GM10248 (cell line): ENCODE data around the gene DNAH17.

Experiments
- CTCF ChIA-PET: fragments of 300-600 bp; sonication (Branson Sonifier 250); formaldehyde crosslinking; extraction: SDS; loops from one replicate; lab custom pipeline; 2021; ENCODE audit warnings: antibody characterized with exemption; lab: Yijun Ruan, JAX
- POLR2A ChIA-PET: fragments of 350-650 bp; sonication (Branson Sonifier 250); formaldehyde crosslinking; extraction: SDS; loops from one replicate; lab custom pipeline; 2020; ENCODE audit warnings: antibody characterized with exemption; lab: Yijun Ruan, JAX
- DNase-seq: peaks from one replicate; pipeline ENCODE4 v3.0.0; 2012; ENCODE audit errors: extremely low spot score
- CTCF ChIP-seq: IDR thresholded peaks from 2 replicates; pipeline ENCODE4 v1.5.1; 2012; ENCODE audit warnings: mild to moderate bottlenecking, low read depth; ENCODE audit errors: extremely low read depth, missing control alignments, control extremely low read depth

DNAH17 gene

GRCh38 chr17:78619334-78619733 lies 42.1 kb upstream of the DNAH17 start:
- no peak for DNase-seq
- CTCF ChIA-PET = interaction anchor here (1.1 kb wide), 1 partner anchor 27 kb away, joined by 3 read pairs; no protein-coding TSS in a partner anchor
- POLR2A ChIA-PET = no interaction called here
- no peak for TF ChIP-seq CTCF

GRCh38 chr17:78618264-78619066 lies 41.3 kb upstream of the DNAH17 start:
- TF ChIP-seq CTCF = no peak
- no peak for DNase-seq
- POLR2A ChIA-PET = no interaction called here
- CTCF ChIA-PET = interaction anchor here (1.1 kb wide), 2 partner anchors 11 to 27 kb away, joined by 3 to 4 read pairs; no protein-coding TSS in a partner anchor

- POLR2A ChIA-PET = no interaction called here
These were observed 40.4 kb upstream of the DNAH17 start for GRCh38 chr17:78617511-78618061.

GRCh38 chr17:78616946-78617345 lies 39.8 kb upstream of the DNAH17 start:
- CTCF ChIA-PET = no interaction called here
- POLR2A ChIA-PET = no interaction called here

More at GRCh38 chr17:78617511-78618061, 40.4 kb upstream of the DNAH17 start:
- DNase-seq = no peak
- no peak for TF ChIP-seq CTCF
- CTCF ChIA-PET = no interaction called here

GRCh38 chr17:78615631-78616030 lies 38.4 kb upstream of the DNAH17 start:
- no peak for DNase-seq
- CTCF ChIA-PET = no interaction called here
- POLR2A ChIA-PET = no interaction called here
- TF ChIP-seq CTCF = no peak

More at GRCh38 chr17:78616946-78617345, 39.8 kb upstream of the DNAH17 start:
- no peak for DNase-seq
- no peak for TF ChIP-seq CTCF

- no peak for DNase-seq
- POLR2A ChIA-PET = no interaction called here
- no peak for TF ChIP-seq CTCF
- CTCF ChIA-PET = no interaction called here
These were observed 36.2 kb upstream of the DNAH17 start for GRCh38 chr17:78613416-78613815.
